ENCODE measurements around the gene CCDC194. TPM values are rescaled to one million over a fixed set of nuclear protein-coding genes. Genes with fewer than 3 reads are reported as not detected.
"Not testable (repeated sequence)": the region's sequence is repeated elsewhere in the genome, so short reads cannot be mapped to it uniquely, and the experiment has no call there.

CCDC194 gene
- total and polyA plus RNA-seq, 2 of the 8 experiments (the other 6 are each of a cell fraction or from before 2014, with no cell fraction given): 0.33 TPM; not detected in 1

GRCh38 chr19:17365361-17365760, 28.6 kb downstream of the CCDC194 start (continued):
- TF ChIP-seq CBX8 (IDR thresholded peaks at IDR 0.05; ENCODE audit: borderline replicate concordance, low read depth, low read length) (no peak), CHD2 (IDR thresholded peaks at IDR 0.05; ENCODE audit: low read length) (no peak), EZH2 (IDR thresholded peaks at IDR 0.05; ENCODE audit: low read depth, low read length, severe bottlenecking) (no peak), SP1 (IDR thresholded peaks at IDR 0.05; ENCODE audit: low read depth, low read length) (no peak)

GRCh38 chr19:17363852-17364605, 30.0 kb downstream of the CCDC194 start:
- not testable (repeated sequence) for H3K27me3 ChIP-seq (replicated peaks in 1 of 4; ENCODE audit: control insufficient read depth in 3 of 4, extremely low read depth in 1 of 4, insufficient read depth in 3 of 4, low read length in 3 of 4); H2BK20ac ChIP-seq (ENCODE audit: low read length); H2BK120ac ChIP-seq (replicated peaks; ENCODE audit: low read depth, low read length); H3K18ac ChIP-seq (ENCODE audit: extremely low read depth, low read length); H2BK12ac ChIP-seq (ENCODE audit: low read depth, low read length); H3K9ac ChIP-seq (replicated peaks in 1 of 4; ENCODE audit: extremely low read depth in 1 of 4, low read depth in 3 of 4, low read length in 3 of 4); H2BK5ac ChIP-seq (ENCODE audit: low read depth, low read length); H2BK15ac ChIP-seq (ENCODE audit: low read length); H3K23ac ChIP-seq (ENCODE audit: insufficient read length); H2AK5ac ChIP-seq (ENCODE audit: low read depth, low read length); H3K4ac ChIP-seq (replicated peaks; ENCODE audit: insufficient read length, low read depth, low read length); H3K23me2 ChIP-seq (ENCODE audit: low read depth, low read length); H4K8ac ChIP-seq (ENCODE audit: extremely low read depth, insufficient read depth, low read length); H3K27ac ChIP-seq (ENCODE audit: low read depth, low read length); H3K14ac ChIP-seq (ENCODE audit: insufficient read length); H3K79me1 ChIP-seq (ENCODE audit: low read depth, low read length); H4K20me1 ChIP-seq (replicated peaks in 1 of 2; ENCODE audit: control insufficient read depth in 1 of 2, insufficient read depth in 2 of 2, low read length in 2 of 2); H3K4me1 ChIP-seq (replicated peaks in 1 of 4; ENCODE audit: control insufficient read depth in 3 of 4, insufficient read depth in 4 of 4, low read length in 3 of 4); H3K9me3 ChIP-seq (ENCODE audit: insufficient read depth in 2 of 2, low read depth in 1 of 2, low read length in 1 of 2); H2AFZ ChIP-seq (ENCODE audit: low read length); FAIRE-seq; H3K36me3 ChIP-seq (ENCODE audit: control insufficient read depth in 2 of 4, insufficient read depth in 4 of 4, low read length in 3 of 4); H3K4me3 ChIP-seq (ENCODE audit: extremely low read depth in 1 of 4, insufficient read depth in 2 of 4, low read depth in 3 of 4, low read length in 4 of 4); H3K4me2 ChIP-seq (ENCODE audit: insufficient read depth in 1 of 2, low read depth in 2 of 2, low read length in 2 of 2); H4K91ac ChIP-seq (replicated peaks; ENCODE audit: insufficient read length, low read length); H4K5ac ChIP-seq (ENCODE audit: insufficient read length, low read depth, low read length); DNase-seq (ENCODE audit: low read depth in 1 of 2, low spot score in 2 of 2); H3K56ac ChIP-seq (replicated peaks; ENCODE audit: insufficient read length, low read depth, low read length); H3K79me2 ChIP-seq (ENCODE audit: control insufficient read depth in 1 of 2, insufficient read depth in 2 of 2, low read length in 2 of 2)
- CTCF ChIA-PET (ENCODE audit: partially characterized antibody): interaction anchor here (0.7 to 6.2 kb wide), 3 partner anchors 17 to 202 kb away, joined by 3 to 41 read pairs (median 4); no protein-coding TSS in a partner anchor
- WGBS, 2 experiments (ENCODE audit: extremely low coverage in 1 of 2, insufficient coverage in 1 of 2, insufficient read length in 1 of 2, insufficient replicate concordance in 2 of 2, low coverage in 1 of 2, low lambda C conversion rate in 2 of 2, missing lambda C conversion rate in 1 of 2): 93% methylated on average over 17 of the region's 20 CpGs; no CpG with 5 or more reads in 1 of the 2 experiments
- POLR2A ChIA-PET (ENCODE audit: partially characterized antibody): interaction anchor here (1.0 to 1.1 kb wide), 2 partner anchors 15 to 27 kb away, joined by 4 read pairs; partner anchors contain the start of gene GTPBP3
